ENCODE measurements around the gene RPL41. TPM values are rescaled to one million over a fixed set of nuclear protein-coding genes. Genes with fewer than 3 reads are reported as not detected.

Gene RPL41
- total and polyA plus RNA-seq, 10 of the 15 experiments (the other 5 are each of a cell fraction or from before 2014, with no cell fraction given), result 4,144 to 19,112 (median 8,004) TPM

DNA sequence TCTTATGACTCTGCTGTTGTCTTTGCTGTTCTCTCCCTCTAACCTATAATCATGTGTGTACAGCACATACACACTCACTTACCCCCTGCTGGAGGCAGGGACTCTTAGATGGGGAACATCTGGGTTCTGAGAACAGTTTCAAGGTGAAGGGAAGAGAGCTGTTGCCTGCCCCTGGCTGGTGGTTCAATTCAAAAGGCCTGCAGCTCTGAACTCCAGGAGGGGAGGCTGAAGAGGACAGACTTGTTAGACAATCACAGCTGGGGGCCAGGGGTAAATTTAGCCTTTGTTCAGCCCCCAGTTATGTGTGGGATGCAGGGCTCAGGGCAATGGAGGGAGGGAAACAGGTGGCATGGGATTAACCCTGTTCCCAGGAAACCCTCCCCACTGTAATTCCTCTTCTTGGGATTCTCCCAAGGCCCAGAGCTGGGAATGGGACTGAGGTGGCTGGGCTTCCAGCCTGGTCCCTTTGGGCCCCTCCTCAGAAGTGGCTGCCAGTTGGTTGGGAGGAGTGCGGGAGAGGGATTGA, 37.9 kb downstream of the RPL41 start (continued):
- TF ChIP-seq, protein P1, sequence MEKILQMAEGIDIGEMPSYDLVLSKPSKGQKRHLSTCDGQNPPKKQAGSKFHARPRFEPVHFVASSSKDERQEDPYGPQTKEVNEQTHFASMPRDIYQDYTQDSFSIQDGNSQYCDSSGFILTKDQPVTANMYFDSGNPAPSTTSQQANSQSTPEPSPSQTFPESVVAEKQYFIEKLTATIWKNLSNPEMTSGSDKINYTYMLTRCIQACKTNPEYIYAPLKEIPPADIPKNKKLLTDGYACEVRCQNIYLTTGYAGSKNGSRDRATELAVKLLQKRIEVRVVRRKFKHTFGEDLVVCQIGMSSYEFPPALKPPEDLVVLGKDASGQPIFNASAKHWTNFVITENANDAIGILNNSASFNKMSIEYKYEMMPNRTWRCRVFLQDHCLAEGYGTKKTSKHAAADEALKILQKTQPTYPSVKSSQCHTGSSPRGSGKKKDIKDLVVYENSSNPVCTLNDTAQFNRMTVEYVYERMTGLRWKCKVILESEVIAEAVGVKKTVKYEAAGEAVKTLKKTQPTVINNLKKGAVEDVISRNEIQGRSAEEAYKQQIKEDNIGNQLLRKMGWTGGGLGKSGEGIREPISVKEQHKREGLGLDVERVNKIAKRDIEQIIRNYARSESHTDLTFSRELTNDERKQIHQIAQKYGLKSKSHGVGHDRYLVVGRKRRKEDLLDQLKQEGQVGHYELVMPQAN (conservative IDR thresholded peaks at IDR 0.05), result no peak
- no peak for TF ChIP-seq EED (IDR thresholded peaks at IDR 0.05; ENCODE audit: low read depth)
- TF ChIP-seq PML (IDR thresholded peaks at IDR 0.05; ENCODE audit: low read length), result no peak
- TF ChIP-seq SP1 (IDR thresholded peaks at IDR 0.05; ENCODE audit: low read depth, low read length), result no peak
- TF ChIP-seq, protein P2, sequence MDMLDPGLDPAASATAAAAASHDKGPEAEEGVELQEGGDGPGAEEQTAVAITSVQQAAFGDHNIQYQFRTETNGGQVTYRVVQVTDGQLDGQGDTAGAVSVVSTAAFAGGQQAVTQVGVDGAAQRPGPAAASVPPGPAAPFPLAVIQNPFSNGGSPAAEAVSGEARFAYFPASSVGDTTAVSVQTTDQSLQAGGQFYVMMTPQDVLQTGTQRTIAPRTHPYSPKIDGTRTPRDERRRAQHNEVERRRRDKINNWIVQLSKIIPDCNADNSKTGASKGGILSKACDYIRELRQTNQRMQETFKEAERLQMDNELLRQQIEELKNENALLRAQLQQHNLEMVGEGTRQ (IDR thresholded peaks at IDR 0.05; ENCODE audit: borderline replicate concordance, low read depth, low read length), result no peak
- no peak for TF ChIP-seq CREM (IDR thresholded peaks at IDR 0.05; ENCODE audit: low read depth)
- TF ChIP-seq, protein P3, sequence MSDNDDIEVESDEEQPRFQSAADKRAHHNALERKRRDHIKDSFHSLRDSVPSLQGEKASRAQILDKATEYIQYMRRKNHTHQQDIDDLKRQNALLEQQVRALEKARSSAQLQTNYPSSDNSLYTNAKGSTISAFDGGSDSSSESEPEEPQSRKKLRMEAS (IDR thresholded peaks at IDR 0.05; ENCODE audit: low read depth, low read length), result no peak
- TF ChIP-seq KDM1A (IDR thresholded peaks at IDR 0.05; ENCODE audit: borderline replicate concordance), result no peak

DNA sequence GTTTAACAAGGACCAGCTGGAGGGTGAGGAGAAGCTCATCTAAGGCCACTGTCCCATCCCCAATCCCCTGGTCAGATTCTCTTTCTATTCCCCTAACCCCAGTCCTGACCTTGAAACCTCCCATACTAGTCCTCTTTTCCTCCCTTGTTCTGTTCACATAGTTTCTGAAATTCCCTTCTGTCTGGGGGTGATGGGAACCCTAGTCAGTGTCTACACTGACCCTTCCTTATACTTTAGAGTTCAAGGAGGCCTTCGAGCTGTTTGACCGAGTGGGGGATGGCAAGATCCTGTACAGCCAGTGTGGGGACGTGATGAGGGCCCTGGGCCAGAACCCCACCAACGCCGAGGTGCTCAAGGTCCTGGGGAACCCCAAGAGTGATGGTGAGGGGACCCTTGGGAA, 38.4 kb downstream of the RPL41 start:
- peaks cover 41% of the 10 kb centered on the region for H3K79me2 ChIP-seq (ENCODE audit: control insufficient read depth, insufficient read depth, low read length)
- POLR2A ChIA-PET, result interaction anchor here (0.8 to 2.2 kb wide), 5 partner anchors 11 to 66 kb away, joined by 3 to 10 read pairs (median 5); partner anchors contain the start of genes ESYT1, RNF41 and SMARCC2
- no peak overlapping the region for H2AFZ ChIP-seq (ENCODE audit: control insufficient read depth, low read depth, low read length)
- DNase-seq (ENCODE audit: low read depth, low spot score) (no peak), FAIRE-seq (no peak), ATAC-seq (no peak)
- no peak overlapping the region for H3K27ac ChIP-seq (ENCODE audit: control insufficient read depth, insufficient read depth)
- SMC1A ChIA-PET (ENCODE audit: uncharacterized antibody, unreplicated experiment), result interaction anchor here (1.0 kb wide), 1 partner anchor 8 kb away, joined by 3 read pairs; no protein-coding TSS in a partner anchor
- H3K9me3 ChIP-seq (replicated peaks; ENCODE audit: control insufficient read depth, insufficient read depth, low read length), result no peaks in the 10 kb centered on the region
- in situ Hi-C loops (cut with MboI) (no loop called here), intact Hi-C loops (cut with micrococcal nuclease; ENCODE audit: unreplicated experiment) (loop anchor here (5.0 kb wide), 1 partner anchor 38 kb away; the partner anchor contains the start of genes RPL41 and ZC3H10)
- H3K9ac ChIP-seq (ENCODE audit: control insufficient read depth, insufficient read depth, low read length), result no peak overlapping the region
- CTCF ChIA-PET, result interaction anchor here (0.6 to 3.6 kb wide), 4 partner anchors 27 to 1580 kb away, joined by 3 to 11 read pairs (median 6); partner anchors contain the start of genes ESYT1 and ZC3H10
- H4K20me1 ChIP-seq (ENCODE audit: control insufficient read depth, insufficient read depth), result no peaks in the 10 kb centered on the region
- H3K36me3 ChIP-seq (ENCODE audit: control insufficient read depth in 2 of 2, insufficient read depth in 2 of 2, low read length in 1 of 2), result peaks cover 1 to 6% of the 10 kb centered on the region in 2 experiments; a peak in 3 of 4 replicates
- 81% methylated on average over 5 of the region's 5 CpGs for WGBS (ENCODE audit: insufficient coverage, insufficient replicate concordance, low lambda C conversion rate, missing lambda C conversion rate)
- H3K4me3 ChIP-seq, result no peak overlapping the region
- no TSS peak for BruUV-seq (replicated peaks)
- H3K27me3 ChIP-seq (replicated peaks in 1 of 2; ENCODE audit: control insufficient read depth in 2 of 2, insufficient read depth in 2 of 2, low read length in 1 of 2), result no peaks in the 10 kb centered on the region
- H3K4me2 ChIP-seq (ENCODE audit: control insufficient read depth, insufficient read depth), result no peak overlapping the region
- RAD21 ChIA-PET (ENCODE audit: unreplicated experiment), result no interaction called here
- peaks cover 19% of the 10 kb centered on the region for H3K4me1 ChIP-seq (ENCODE audit: control insufficient read depth, insufficient read depth, low read length)
- TF ChIP-seq, protein P3 (IDR thresholded peaks at IDR 0.05; ENCODE audit: low read depth, low read length), result no peak
- no peak for TF ChIP-seq RBBP5 (conservative IDR thresholded peaks at IDR 0.05)
- TF ChIP-seq SPI1 (IDR thresholded peaks at IDR 0.05; ENCODE audit: borderline replicate concordance, insufficient read depth, low read depth, low read length), result no peak
- TF ChIP-seq ESRRA (IDR thresholded peaks at IDR 0.05; ENCODE audit: low read length), result no peak
- no peak for TF ChIP-seq ZNF274 (IDR thresholded peaks at IDR 0.05; ENCODE audit: insufficient read depth, insufficient read length)
- TF ChIP-seq MTA3 (IDR thresholded peaks at IDR 0.05; ENCODE audit: borderline replicate concordance, low read length), result no peak
- TF ChIP-seq NRF1 (conservative IDR thresholded peaks at IDR 0.05; ENCODE audit: low read depth, low read length), result no peak
- no peak for TF ChIP-seq SREBF1 (IDR thresholded peaks at IDR 0.05; ENCODE audit: low read length)
- TF ChIP-seq, protein P4, sequence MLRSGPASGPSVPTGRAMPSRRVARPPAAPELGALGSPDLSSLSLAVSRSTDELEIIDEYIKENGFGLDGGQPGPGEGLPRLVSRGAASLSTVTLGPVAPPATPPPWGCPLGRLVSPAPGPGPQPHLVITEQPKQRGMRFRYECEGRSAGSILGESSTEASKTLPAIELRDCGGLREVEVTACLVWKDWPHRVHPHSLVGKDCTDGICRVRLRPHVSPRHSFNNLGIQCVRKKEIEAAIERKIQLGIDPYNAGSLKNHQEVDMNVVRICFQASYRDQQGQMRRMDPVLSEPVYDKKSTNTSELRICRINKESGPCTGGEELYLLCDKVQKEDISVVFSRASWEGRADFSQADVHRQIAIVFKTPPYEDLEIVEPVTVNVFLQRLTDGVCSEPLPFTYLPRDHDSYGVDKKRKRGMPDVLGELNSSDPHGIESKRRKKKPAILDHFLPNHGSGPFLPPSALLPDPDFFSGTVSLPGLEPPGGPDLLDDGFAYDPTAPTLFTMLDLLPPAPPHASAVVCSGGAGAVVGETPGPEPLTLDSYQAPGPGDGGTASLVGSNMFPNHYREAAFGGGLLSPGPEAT (IDR thresholded peaks at IDR 0.05; ENCODE audit: low read depth), result no peak
- TF ChIP-seq EED (IDR thresholded peaks at IDR 0.05; ENCODE audit: low read depth), result no peak
- no peak for TF ChIP-seq MYB (IDR thresholded peaks at IDR 0.05; ENCODE audit: borderline replicate concordance, low read depth, low read length)
- no peak for TF ChIP-seq RAD21 (IDR thresholded peaks at IDR 0.05; ENCODE audit: insufficient read depth, low read depth, low read length)
